Right cardiac atrium (tissue), 5 donors: Measurements from ENCODE around the gene DYDC1. TPM values are rescaled to one million over a fixed set of nuclear protein-coding genes. Genes with fewer than 3 reads are reported as not detected.

Experiments used
- ATAC-seq, 2 donors: fragments of 200-7000 bp; cut with Tn5 transposase; one replicate each; pipeline versions ENCODE4 v1.8.0 to v1.9.1; 2020; ENCODE audit warnings: moderate library complexity in 2 of 2, mild to moderate bottlenecking in 1 of 2
- DNase-seq, 3 donors: peaks; one replicate each; pipeline ENCODE4 v3.0.0-alpha.2; 2020
- H3K27ac ChIP-seq: one replicate; pipeline ENCODE4 v1.5.1; 2013; ENCODE audit warnings: mild to moderate bottlenecking, low read length, control low read depth, moderate library complexity
- H3K27me3 ChIP-seq: one replicate; pipeline ENCODE4 v1.6.1; 2013; ENCODE audit not compliant: control insufficient read depth, insufficient read depth
- H3K4me1 ChIP-seq: one replicate; pipeline ENCODE4 v1.6.1; 2013; ENCODE audit warnings: low read length; ENCODE audit not compliant: control insufficient read depth, insufficient read depth
- H3K4me3 ChIP-seq: one replicate; pipeline ENCODE4 v1.5.1; 2013; ENCODE audit warnings: low read length, control low read depth
- H3K9me3 ChIP-seq: one replicate; pipeline ENCODE4 v1.6.1; 2013; ENCODE audit warnings: low read length; ENCODE audit not compliant: control insufficient read depth
- WGBS: extraction: QIAGEN DNeasy Blood & Tissue Kit; methylation state at CpG from one replicate; pipeline ENCODE4 v1.1.7; 2013; 5-methylcytosine and 5-hydroxymethylcytosine counted together
- intact Hi-C, 4 donors: fragments of 100-400 bp; cut with DNase I; formaldehyde crosslinking; loops; one replicate each; pipeline versions ENCODE4 v1.11.0 to v1.14.0; 2022 to 2023
- polyA plus RNA-seq: library from polyadenylated mRNA; stranded (reverse); fragments of 200-250 nt; gene quantifications from one replicate; pipeline ENCODE4 v1.2.3, GENCODE V29; 2013
- total RNA-seq, 4 donors: library from RNA; stranded (reverse); fragmentation: NEBNext Ultra II Directional; extraction: Animal tissue kit (Norgen Biotek cat#: 25700); gene quantifications; one replicate each; pipeline ENCODE4 v1.2.1, GENCODE V29; 2021
- donor health status: healthy with polysubstance abuse.
- donor health status: DM: no; HTN: yes; CAD: no.
- donor health status: DM: no; HTN: no; CAD: no.
- donor health status: DM: no; HTN: yes; CAD: no; lungs with severe emphysema.
- donor health status: DM: yes; HTN: yes; CAD: no.

DYDC1 gene
- total and polyA plus RNA-seq, 5 donors = not detected

DNA sequence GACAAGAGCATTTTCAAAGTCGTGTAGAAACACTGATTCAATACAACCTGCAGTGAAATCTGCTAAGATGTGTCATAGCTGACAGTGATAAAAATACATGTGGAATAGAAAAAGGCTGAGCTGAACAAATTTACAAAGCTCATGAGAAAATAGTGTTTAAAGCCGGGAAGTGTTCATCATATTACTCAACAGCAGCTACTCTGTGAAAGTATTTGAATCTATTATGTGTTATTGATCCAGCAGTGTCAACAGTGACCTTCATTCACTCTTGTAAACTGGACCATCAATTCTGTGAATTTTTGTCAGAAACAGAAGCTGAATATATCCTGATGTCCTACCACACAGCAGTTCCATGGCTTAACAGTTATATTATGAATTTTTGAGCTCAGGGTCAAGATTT is 11.6 kb downstream of the DYDC1 start:
- no peaks in the 10 kb centered on the region for H3K4me1 ChIP-seq
- DNase-seq (no peak), ATAC-seq (no peak)
- 64% methylated on average over 2 of the region's 2 CpGs for WGBS
- H3K27ac ChIP-seq = no peak overlapping the region
- peaks cover under 1% of the 10 kb centered on the region for H3K27me3 ChIP-seq
- H3K4me3 ChIP-seq = no peak overlapping the region
- intact Hi-C loops = no loop called here
- no peaks in the 10 kb centered on the region for H3K9me3 ChIP-seq

DNA sequence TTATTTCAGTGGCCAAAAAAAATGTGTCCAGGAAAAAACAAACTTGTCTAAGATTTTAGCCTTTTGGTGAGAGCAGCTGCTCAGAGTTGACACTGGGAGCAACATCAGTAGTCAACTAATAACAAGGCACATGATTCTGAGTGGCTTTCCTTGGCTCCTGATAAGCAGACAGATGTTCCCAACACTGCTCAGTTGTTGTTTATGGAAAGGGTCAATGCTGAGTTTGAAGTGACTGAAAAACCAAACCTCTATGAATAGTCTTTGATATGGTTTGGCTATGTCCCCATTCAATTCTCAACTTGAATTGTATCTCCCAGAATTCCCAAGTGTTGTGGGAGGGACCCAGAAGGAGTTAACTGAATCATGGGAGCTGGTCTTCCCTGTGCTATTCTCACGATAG is 12.3 kb downstream of the DYDC1 start:
- Histone ChIP-seq H3K4me1 (no peaks in the 10 kb centered on the region), H3K27me3 (no peaks in the 10 kb centered on the region), H3K4me3 (no peak overlapping the region), H3K27ac (no peak overlapping the region), H3K9me3 (no peaks in the 10 kb centered on the region)
- intact Hi-C loops = no loop called here
- 46% methylated on average over 1 of the region's 1 CpG for WGBS
- ATAC-seq = no peak
- no peak for DNase-seq

DNA sequence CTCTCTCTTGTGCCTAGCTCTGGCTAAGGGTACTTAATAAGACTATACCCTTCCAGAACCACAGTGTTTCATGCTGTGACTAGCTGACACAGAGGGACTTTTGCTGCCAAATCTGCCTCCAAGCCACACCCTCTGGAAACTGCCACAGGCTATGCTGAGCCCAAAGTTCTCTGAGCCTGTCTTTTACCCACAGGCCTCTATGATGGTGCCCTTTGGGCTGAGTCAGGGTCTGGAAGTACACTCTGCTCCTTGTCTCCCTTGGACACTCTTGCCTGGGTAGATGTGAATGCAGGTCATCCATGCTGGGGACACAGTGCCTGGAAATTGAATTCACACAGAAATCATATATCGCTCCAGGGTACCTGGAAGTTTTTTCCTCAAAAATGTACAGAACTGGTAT is 22.6 kb downstream of the DYDC1 start:
- 97% methylated on average over 1 of the region's 1 CpG for WGBS
- ATAC-seq (peak; percentile 45 to 52), DNase-seq (no peak)
- H3K9me3 ChIP-seq = no peaks in the 10 kb centered on the region
- no peaks in the 10 kb centered on the region for H3K4me1 ChIP-seq
- H3K4me3 ChIP-seq = no peak overlapping the region
- no peak overlapping the region for H3K27ac ChIP-seq
- intact Hi-C loops = no loop called here
- no peaks in the 10 kb centered on the region for H3K27me3 ChIP-seq

GRCh38 chr10:80324891-80325364 is 31.6 kb downstream of the DYDC1 start:
- no peak for ATAC-seq
- WGBS = 63% methylated on average over 6 of the region's 6 CpGs

DNA sequence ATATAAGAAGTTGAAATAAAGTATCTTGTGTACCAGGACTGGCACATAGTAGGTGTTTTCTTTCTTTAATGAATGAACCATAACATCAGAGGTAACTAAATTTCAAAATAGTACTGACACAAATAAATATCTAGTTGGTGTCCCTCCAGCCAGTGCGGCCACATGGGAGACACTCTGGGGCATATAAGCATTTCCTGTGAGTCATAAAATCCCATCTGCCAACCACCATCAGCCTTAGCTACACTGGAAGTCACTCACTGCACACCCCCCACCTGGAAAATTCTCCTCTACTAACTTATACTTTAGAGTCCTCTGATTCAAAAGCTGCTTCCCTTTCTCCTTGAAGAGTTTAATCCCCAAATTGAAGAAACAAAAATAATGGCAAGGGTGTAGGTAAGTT is 32.5 kb downstream of the DYDC1 start:
- WGBS = 44% methylated on average over 1 of the region's 1 CpG
- H3K4me3 ChIP-seq = no peak overlapping the region
- no peaks in the 10 kb centered on the region for H3K4me1 ChIP-seq
- no peaks in the 10 kb centered on the region for H3K27me3 ChIP-seq
- no peaks in the 10 kb centered on the region for H3K9me3 ChIP-seq
- no peak overlapping the region for H3K27ac ChIP-seq
- intact Hi-C loops = no loop called here
- ATAC-seq (no peak), DNase-seq (no peak)

More at GRCh38 chr10:80324891-80325364, 31.6 kb downstream of the DYDC1 start:
- no peak for DNase-seq
- intact Hi-C loops = no loop called here
- Histone ChIP-seq H3K4me3 (no peak overlapping the region), H3K4me1 (no peaks in the 10 kb centered on the region), H3K27me3 (no peaks in the 10 kb centered on the region), H3K27ac (no peak overlapping the region), H3K9me3 (no peaks in the 10 kb centered on the region)

DNA sequence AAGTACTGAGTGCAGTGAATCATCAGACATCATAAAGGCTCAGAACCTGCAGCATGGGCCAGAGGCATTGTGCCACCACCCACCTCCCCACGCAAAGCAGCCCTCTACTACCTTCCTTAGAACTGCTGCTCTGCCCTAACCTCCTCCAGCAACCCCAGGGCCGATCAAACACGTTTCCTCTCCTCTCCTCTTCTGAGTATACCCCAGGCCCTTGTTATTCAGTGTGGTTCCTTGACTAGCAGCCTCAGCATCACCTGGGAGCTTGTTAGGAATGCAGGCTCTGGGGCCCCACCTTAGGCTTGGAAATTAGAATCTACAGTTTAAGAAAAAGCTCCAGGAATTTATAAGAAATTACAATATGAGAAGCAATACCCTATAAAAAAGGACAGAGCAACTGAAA is 33.2 kb downstream of the DYDC1 start:
- DNase-seq (no peak), ATAC-seq (no peak)
- Histone ChIP-seq H3K9me3 (no peaks in the 10 kb centered on the region), H3K27me3 (no peaks in the 10 kb centered on the region), H3K27ac (no peak overlapping the region), H3K4me3 (no peak overlapping the region), H3K4me1 (no peaks in the 10 kb centered on the region)
- WGBS = 55% methylated on average over 3 of the region's 3 CpGs
- intact Hi-C loops = no loop called here

GRCh38 chr10:80322711-80323110 is 33.8 kb downstream of the DYDC1 start:
- no peak for ATAC-seq
- no peaks in the 10 kb centered on the region for H3K27me3 ChIP-seq
- no peak for DNase-seq
- WGBS = 52% methylated on average over 1 of the region's 1 CpG
- no peak overlapping the region for H3K4me3 ChIP-seq
- intact Hi-C loops = no loop called here
- H3K9me3 ChIP-seq = no peaks in the 10 kb centered on the region
- no peaks in the 10 kb centered on the region for H3K4me1 ChIP-seq
- no peak overlapping the region for H3K27ac ChIP-seq

DNA sequence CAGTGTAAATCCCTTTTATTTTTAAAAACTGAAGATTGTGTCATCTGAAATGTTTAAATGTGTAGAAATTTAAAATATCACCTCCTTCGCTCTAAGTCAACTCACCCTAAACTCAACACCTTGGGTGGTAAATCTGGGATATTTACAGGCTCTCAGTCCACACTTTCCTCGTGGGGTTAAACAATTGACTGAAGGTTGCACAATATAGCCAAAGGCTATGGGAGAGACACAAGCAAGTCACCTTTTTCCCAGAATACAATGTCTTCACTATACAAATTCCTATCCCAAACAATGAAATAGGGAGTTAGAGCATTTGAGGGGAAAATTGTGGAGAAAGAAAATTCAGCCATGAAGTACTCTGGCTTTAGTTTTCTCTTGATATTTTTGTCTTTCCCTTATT is 34.4 kb downstream of the DYDC1 start:
- H3K4me1 ChIP-seq = no peaks in the 10 kb centered on the region
- no peaks in the 10 kb centered on the region for H3K9me3 ChIP-seq
- no peak overlapping the region for H3K4me3 ChIP-seq
- no peak for DNase-seq
- ATAC-seq = no peak
- no peaks in the 10 kb centered on the region for H3K27me3 ChIP-seq
- no peak overlapping the region for H3K27ac ChIP-seq
- 81% methylated on average over 2 of the region's 2 CpGs for WGBS
- intact Hi-C loops = no loop called here

DNA sequence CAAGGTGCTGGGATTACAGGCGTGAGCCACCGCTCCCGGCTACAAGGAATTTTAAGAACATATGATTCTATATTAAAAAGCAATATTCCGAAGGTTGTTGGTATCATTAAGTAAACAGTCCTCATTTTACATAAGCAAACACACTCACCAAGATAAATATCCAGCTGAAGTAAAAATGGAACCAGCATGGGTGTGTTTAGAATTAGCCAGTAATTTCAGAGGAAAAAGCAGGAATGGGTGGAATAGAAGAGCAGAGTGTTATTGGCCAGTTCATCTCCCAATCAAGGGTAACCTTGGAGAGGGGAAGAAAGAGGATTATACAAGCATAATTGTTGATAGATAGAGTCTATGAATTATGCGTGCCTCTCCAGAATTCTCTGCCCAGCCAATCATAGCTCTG is 35.4 kb downstream of the DYDC1 start:
- H3K27ac ChIP-seq = no peak overlapping the region
- no peaks in the 10 kb centered on the region for H3K27me3 ChIP-seq
- ATAC-seq (no peak), DNase-seq (no peak)
- 89% methylated on average over 5 of the region's 5 CpGs for WGBS
- intact Hi-C loops = no loop called here
- no peaks in the 10 kb centered on the region for H3K4me1 ChIP-seq
- no peak overlapping the region for H3K4me3 ChIP-seq
- no peaks in the 10 kb centered on the region for H3K9me3 ChIP-seq

- no peaks in the 10 kb centered on the region for H3K4me1 ChIP-seq
- ATAC-seq (no peak), DNase-seq (no peak)
- H3K9me3 ChIP-seq = no peaks in the 10 kb centered on the region
- H3K27me3 ChIP-seq = no peaks in the 10 kb centered on the region
- no peak overlapping the region for H3K27ac ChIP-seq
- intact Hi-C loops = no loop called here
- no peak overlapping the region for H3K4me3 ChIP-seq
These were observed 36.2 kb downstream of the DYDC1 start for GRCh38 chr10:80320377-80320776.

DNA sequence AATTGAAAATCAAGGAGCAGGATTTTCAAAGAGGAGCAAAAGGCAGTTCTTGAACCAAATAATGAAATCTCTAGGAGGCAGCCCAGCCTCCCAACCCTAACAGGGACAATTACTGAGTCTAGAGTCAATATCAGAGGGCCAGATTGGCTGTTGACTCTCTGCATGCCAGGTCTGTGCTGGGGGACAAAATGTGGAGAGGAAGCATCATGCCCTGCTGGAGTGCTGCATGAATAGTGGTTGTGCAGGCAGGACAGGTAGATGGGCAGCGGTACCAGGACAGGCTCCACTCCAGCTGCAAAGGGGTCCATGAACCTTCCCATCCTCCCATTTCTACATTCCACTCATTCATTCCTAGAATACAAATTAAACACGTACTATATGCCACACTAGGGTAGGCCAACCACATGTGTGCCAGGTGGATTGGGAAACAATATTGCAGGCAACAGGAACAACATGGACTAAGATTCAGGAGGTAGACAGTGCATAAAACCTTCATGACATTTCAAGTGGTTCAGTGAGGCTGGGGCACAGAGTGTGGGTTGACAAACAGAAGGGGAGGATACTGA is 36.7 kb downstream of the DYDC1 start:
- no peaks in the 10 kb centered on the region for H3K4me1 ChIP-seq
- no peak for ATAC-seq
- H3K27ac ChIP-seq = no peak overlapping the region
- 97% methylated on average over 2 of the region's 2 CpGs for WGBS
- no peaks in the 10 kb centered on the region for H3K9me3 ChIP-seq
- intact Hi-C loops = no loop called here
- H3K27me3 ChIP-seq = no peaks in the 10 kb centered on the region
- H3K4me3 ChIP-seq = no peak overlapping the region
- no peak for DNase-seq

DNA sequence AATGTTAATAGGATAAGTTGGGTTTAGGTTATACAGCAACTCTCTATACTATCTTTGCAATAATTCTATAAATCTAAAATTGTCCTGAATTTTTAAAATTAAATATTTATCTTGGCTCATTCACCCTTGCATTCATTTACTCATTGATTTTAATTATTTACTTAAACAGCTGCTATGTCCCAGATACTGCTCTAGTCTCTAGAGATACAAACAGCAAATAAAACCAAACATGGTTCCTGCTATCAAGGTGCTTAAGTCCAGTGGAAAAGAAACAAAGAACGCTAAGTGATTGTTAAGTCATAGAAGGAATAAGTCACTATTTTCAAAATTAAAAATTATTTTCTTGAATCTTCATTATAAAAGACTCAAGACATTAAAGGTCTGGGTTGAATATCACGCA is 37.2 kb downstream of the DYDC1 start:
- ATAC-seq (no peak), DNase-seq (no peak)
- intact Hi-C loops = no loop called here
- Histone ChIP-seq H3K27me3 (no peaks in the 10 kb centered on the region), H3K4me3 (no peak overlapping the region), H3K9me3 (no peaks in the 10 kb centered on the region), H3K27ac (no peak overlapping the region), H3K4me1 (no peaks in the 10 kb centered on the region)
- WGBS = 89% methylated on average over 2 of the region's 2 CpGs
